ENCODE results near the gene GNG4.
"Not testable (repeated sequence)": the region's sequence is repeated elsewhere in the genome, so short reads cannot be mapped to it uniquely, and the experiment has no call there.

GNG4 gene

GRCh38 chr1:235573880-235574279 is 75.7 kb downstream of the GNG4 start:
- Histone ChIP-seq H3F3A (ENCODE audit: low read depth) (no peaks in the 10 kb centered on the region), H3K79me2 (ENCODE audit: insufficient read depth, low read length) (no peaks in the 10 kb centered on the region), H2AFZ (ENCODE audit: low read length) (no peak overlapping the region), H4K20me1 (ENCODE audit: insufficient read depth, low read length, poor library complexity, severe bottlenecking) (no peaks in the 10 kb centered on the region), H3K36me3 (ENCODE audit: insufficient read depth, low read length) (no peaks in the 10 kb centered on the region), H3K9me3 (ENCODE audit: insufficient read depth, low read depth, low read length) (no peaks in the 10 kb centered on the region), H3K4me1 (ENCODE audit: insufficient read depth, low read length, poor library complexity, severe bottlenecking) (peaks cover 6% of the 10 kb centered on the region), H3K9ac (ENCODE audit: low read depth, low read length, poor library complexity, severe bottlenecking) (no peak overlapping the region), H3K9me2 (replicated peaks; ENCODE audit: low read depth, low read length) (no peaks in the 10 kb centered on the region), H3K27me3 (ENCODE audit: insufficient read depth, low read length, poor library complexity, severe bottlenecking) (no peaks in the 10 kb centered on the region), H3K4me2 (ENCODE audit: low read depth, low read length, poor library complexity, severe bottlenecking) (no peak overlapping the region), H3K4me3 (ENCODE audit: low read length, poor library complexity, severe bottlenecking) (no peak overlapping the region)
- TF ChIP-seq EZH2phosphoT487 (IDR thresholded peaks at IDR 0.05; ENCODE audit: borderline replicate concordance), result no peak
- TF ChIP-seq CTCF (conservative IDR thresholded peaks at IDR 0.05; ENCODE audit: low read length), result no peak

- not testable (repeated sequence) for H4K20me1 ChIP-seq (ENCODE audit: insufficient read depth, low read length, poor library complexity, severe bottlenecking); H3K4me3 ChIP-seq (ENCODE audit: low read length, poor library complexity, severe bottlenecking); H3K4me2 ChIP-seq (ENCODE audit: low read depth, low read length, poor library complexity, severe bottlenecking); H2AFZ ChIP-seq (ENCODE audit: low read length); H3K36me3 ChIP-seq (ENCODE audit: insufficient read depth, low read length); H3K27me3 ChIP-seq (ENCODE audit: insufficient read depth, low read length, poor library complexity, severe bottlenecking); H3K9me2 ChIP-seq (replicated peaks; ENCODE audit: low read depth, low read length); H3F3A ChIP-seq (ENCODE audit: low read depth); H3K9me3 ChIP-seq (ENCODE audit: insufficient read depth, low read depth, low read length); H3K9ac ChIP-seq (ENCODE audit: low read depth, low read length, poor library complexity, severe bottlenecking); H3K79me2 ChIP-seq (ENCODE audit: insufficient read depth, low read length)
- H3K4me1 ChIP-seq (ENCODE audit: insufficient read depth, low read length, poor library complexity, severe bottlenecking), result peaks cover 15% of the 10 kb centered on the region
Observed at GRCh38 chr1:235572971-235573370, 76.6 kb downstream of the GNG4 start.

GRCh38 chr1:235571482-235571881 is 78.1 kb downstream of the GNG4 start:
- Histone ChIP-seq H3K36me3 (ENCODE audit: insufficient read depth, low read length) (no peaks in the 10 kb centered on the region), H3K79me2 (ENCODE audit: insufficient read depth, low read length) (no peaks in the 10 kb centered on the region), H3K9me2 (replicated peaks; ENCODE audit: low read depth, low read length) (no peaks in the 10 kb centered on the region), H3K9ac (ENCODE audit: low read depth, low read length, poor library complexity, severe bottlenecking) (no peak overlapping the region), H3F3A (ENCODE audit: low read depth) (no peaks in the 10 kb centered on the region), H3K4me3 (ENCODE audit: low read length, poor library complexity, severe bottlenecking) (no peak overlapping the region), H4K20me1 (ENCODE audit: insufficient read depth, low read length, poor library complexity, severe bottlenecking) (no peaks in the 10 kb centered on the region), H2AFZ (ENCODE audit: low read length) (no peak overlapping the region), H3K4me1 (ENCODE audit: insufficient read depth, low read length, poor library complexity, severe bottlenecking) (peaks cover 24% of the 10 kb centered on the region), H3K27me3 (ENCODE audit: insufficient read depth, low read length, poor library complexity, severe bottlenecking) (no peaks in the 10 kb centered on the region), H3K4me2 (ENCODE audit: low read depth, low read length, poor library complexity, severe bottlenecking) (no peak overlapping the region), H3K9me3 (ENCODE audit: insufficient read depth, low read depth, low read length) (no peaks in the 10 kb centered on the region)
- TF ChIP-seq CTCF (conservative IDR thresholded peaks at IDR 0.05; ENCODE audit: low read length) (no peak), EZH2phosphoT487 (IDR thresholded peaks at IDR 0.05; ENCODE audit: borderline replicate concordance) (no peak)

GRCh38 chr1:235567812-235568503 is 81.6 kb downstream of the GNG4 start:
- peak overlapping the region; percentile 24 for H3K9ac ChIP-seq (ENCODE audit: low read depth, low read length, poor library complexity, severe bottlenecking)
- H3K9me3 ChIP-seq (ENCODE audit: insufficient read depth, low read depth, low read length), result no peaks in the 10 kb centered on the region
- peak overlapping the region; percentile 81 for H2AFZ ChIP-seq (ENCODE audit: low read length)
- H3K4me3 ChIP-seq (ENCODE audit: low read length, poor library complexity, severe bottlenecking), result peak overlapping the region; percentile 27
- H3K4me2 ChIP-seq (ENCODE audit: low read depth, low read length, poor library complexity, severe bottlenecking), result peak overlapping the region; percentile 68
- no peaks in the 10 kb centered on the region for H4K20me1 ChIP-seq (ENCODE audit: insufficient read depth, low read length, poor library complexity, severe bottlenecking)
- H3F3A ChIP-seq (ENCODE audit: low read depth), result no peaks in the 10 kb centered on the region
- TF ChIP-seq EZH2phosphoT487 (IDR thresholded peaks at IDR 0.05; ENCODE audit: borderline replicate concordance) (no peak), CTCF (conservative IDR thresholded peaks at IDR 0.05; ENCODE audit: low read length) (no peak)
- H3K79me2 ChIP-seq (ENCODE audit: insufficient read depth, low read length), result no peaks in the 10 kb centered on the region
- H3K36me3 ChIP-seq (ENCODE audit: insufficient read depth, low read length), result no peaks in the 10 kb centered on the region
- no peaks in the 10 kb centered on the region for H3K27me3 ChIP-seq (ENCODE audit: insufficient read depth, low read length, poor library complexity, severe bottlenecking)
- H3K9me2 ChIP-seq (replicated peaks; ENCODE audit: low read depth, low read length), result no peaks in the 10 kb centered on the region
- H3K4me1 ChIP-seq (ENCODE audit: insufficient read depth, low read length, poor library complexity, severe bottlenecking), result peaks cover 24% of the 10 kb centered on the region

Data from Loucy (cell line).